Measurements from ENCODE around the gene AKAP6. TPM values are rescaled to one million over a fixed set of nuclear protein-coding genes. Genes with fewer than 3 reads are reported as not detected.
A peak's percentile ranks its signal among the peaks of the same experiment; 100 is the strongest.

The AKAP6 gene
- total and polyA plus RNA-seq, 2 experiments from 2014 or later, result 0.38 to 0.42 TPM

GRCh38 chr14:32572867-32573150 is 243.7 kb downstream of the AKAP6 start:
- no peaks in the 10 kb centered on the region for H3K36me3 ChIP-seq (ENCODE audit: insufficient read depth)
- Mint-ChIP-seq H3K4me3 (no peak overlapping the region), H3K27ac (no peak overlapping the region), H3K9me3 (no peaks in the 10 kb centered on the region; the same call in 2 of the 3 replicates), H3K27me3 (ENCODE audit: insufficient read depth, low read depth, poor library complexity) (peaks cover 2% of the 10 kb centered on the region), H3K36me3 (ENCODE audit: low read depth) (no peaks in the 10 kb centered on the region), H3K4me1 (no peaks in the 10 kb centered on the region; the same call in 2 of the 3 replicates)
- DNase-seq (ENCODE audit: low spot score), result no peak
- no peaks in the 10 kb centered on the region for H3K4me1 ChIP-seq (ENCODE audit: insufficient read depth)
- TF ChIP-seq JUNB (IDR thresholded peaks at IDR 0.05; ENCODE audit: unreplicated experiment) (no peak), ZNF114 (CRISPR knock-in tag; IDR thresholded peaks at IDR 0.05) (no peak), EZH2phosphoT487 (IDR thresholded peaks at IDR 0.05; ENCODE audit: unreplicated experiment) (no peak), POLR2AphosphoS5 (IDR thresholded peaks at IDR 0.05; ENCODE audit: low read depth) (no peak)
- TF ChIP-seq, protein P1, sequence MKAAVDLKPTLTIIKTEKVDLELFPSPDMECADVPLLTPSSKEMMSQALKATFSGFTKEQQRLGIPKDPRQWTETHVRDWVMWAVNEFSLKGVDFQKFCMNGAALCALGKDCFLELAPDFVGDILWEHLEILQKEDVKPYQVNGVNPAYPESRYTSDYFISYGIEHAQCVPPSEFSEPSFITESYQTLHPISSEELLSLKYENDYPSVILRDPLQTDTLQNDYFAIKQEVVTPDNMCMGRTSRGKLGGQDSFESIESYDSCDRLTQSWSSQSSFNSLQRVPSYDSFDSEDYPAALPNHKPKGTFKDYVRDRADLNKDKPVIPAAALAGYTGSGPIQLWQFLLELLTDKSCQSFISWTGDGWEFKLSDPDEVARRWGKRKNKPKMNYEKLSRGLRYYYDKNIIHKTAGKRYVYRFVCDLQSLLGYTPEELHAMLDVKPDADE (IDR thresholded peaks at IDR 0.05), result no peak
- no peaks in the 10 kb centered on the region for H3K9me2 ChIP-seq (ENCODE audit: insufficient read depth)
- H3K4me2 ChIP-seq, result no peak overlapping the region
- no peaks in the 10 kb centered on the region for H3F3A ChIP-seq (replicated peaks; ENCODE audit: low read depth)
- no peaks in the 10 kb centered on the region for H3K27me3 ChIP-seq (ENCODE audit: insufficient read depth)
- H3K4me3 ChIP-seq, result no peak overlapping the region
- H2AFZ ChIP-seq, result peak overlapping the region; percentile 64; the same call in 1 of the 2 replicates
- no peak for ATAC-seq
- no peak overlapping the region for H3K27ac ChIP-seq (ENCODE audit: low read depth)
- no peaks in the 10 kb centered on the region for H4K20me1 ChIP-seq (replicated peaks; ENCODE audit: insufficient read depth)
- H3K79me2 ChIP-seq (replicated peaks; ENCODE audit: insufficient read depth), result no peaks in the 10 kb centered on the region

GRCh38 chr14:32574269-32574668 is 245.2 kb downstream of the AKAP6 start:
- ATAC-seq, result no peak
- H3F3A ChIP-seq (replicated peaks; ENCODE audit: low read depth), result no peaks in the 10 kb centered on the region
- Mint-ChIP-seq H3K27ac (no peak overlapping the region), H3K27me3 (ENCODE audit: insufficient read depth, low read depth, poor library complexity) (peaks cover 2% of the 10 kb centered on the region), H3K4me3 (no peak overlapping the region), H3K4me1 (peaks cover 4% of the 10 kb centered on the region; the same call in 2 of the 3 replicates), H3K9me3 (no peaks in the 10 kb centered on the region; the same call in 2 of the 3 replicates), H3K36me3 (ENCODE audit: low read depth) (no peaks in the 10 kb centered on the region)
- no peaks in the 10 kb centered on the region for H4K20me1 ChIP-seq (replicated peaks; ENCODE audit: insufficient read depth)
- H3K27me3 ChIP-seq (ENCODE audit: insufficient read depth), result no peaks in the 10 kb centered on the region
- H3K4me2 ChIP-seq, result no peak overlapping the region
- H3K79me2 ChIP-seq (replicated peaks; ENCODE audit: insufficient read depth), result no peaks in the 10 kb centered on the region
- DNase-seq (ENCODE audit: low spot score), result no peak
- H3K4me1 ChIP-seq (ENCODE audit: insufficient read depth), result no peaks in the 10 kb centered on the region
- no peak overlapping the region for H3K27ac ChIP-seq (ENCODE audit: low read depth)
- no peak overlapping the region for H3K4me3 ChIP-seq
- no peaks in the 10 kb centered on the region for H3K9me2 ChIP-seq (ENCODE audit: insufficient read depth)
- no peaks in the 10 kb centered on the region for H3K36me3 ChIP-seq (ENCODE audit: insufficient read depth)
- no peak overlapping the region for H2AFZ ChIP-seq
- TF ChIP-seq STAT1 (IDR thresholded peaks at IDR 0.05; ENCODE audit: unreplicated experiment) (no peak), CREB1 (CRISPR knock-in tag; IDR thresholded peaks at IDR 0.05; ENCODE audit: low read depth) (no peak), EZH2phosphoT487 (IDR thresholded peaks at IDR 0.05; ENCODE audit: unreplicated experiment) (no peak), CTCF (conservative IDR thresholded peaks at IDR 0.05; ENCODE audit: low read depth in 2 of 2) (no peak), POLR2AphosphoS5 (IDR thresholded peaks at IDR 0.05; ENCODE audit: low read depth) (no peak), ZNF114 (CRISPR knock-in tag; IDR thresholded peaks at IDR 0.05) (no peak), NANOG (IDR thresholded peaks at IDR 0.05; ENCODE audit: borderline replicate concordance) (no peak), EZH2 (IDR thresholded peaks at IDR 0.05; ENCODE audit: low read depth, unreplicated experiment) (no peak), ZNF331 (CRISPR knock-in tag; IDR thresholded peaks at IDR 0.05; ENCODE audit: low read depth) (no peak), JUNB (IDR thresholded peaks at IDR 0.05; ENCODE audit: unreplicated experiment) (no peak)
- TF ChIP-seq, protein P1 (IDR thresholded peaks at IDR 0.05), result no peak
- TF ChIP-seq, protein P2, sequence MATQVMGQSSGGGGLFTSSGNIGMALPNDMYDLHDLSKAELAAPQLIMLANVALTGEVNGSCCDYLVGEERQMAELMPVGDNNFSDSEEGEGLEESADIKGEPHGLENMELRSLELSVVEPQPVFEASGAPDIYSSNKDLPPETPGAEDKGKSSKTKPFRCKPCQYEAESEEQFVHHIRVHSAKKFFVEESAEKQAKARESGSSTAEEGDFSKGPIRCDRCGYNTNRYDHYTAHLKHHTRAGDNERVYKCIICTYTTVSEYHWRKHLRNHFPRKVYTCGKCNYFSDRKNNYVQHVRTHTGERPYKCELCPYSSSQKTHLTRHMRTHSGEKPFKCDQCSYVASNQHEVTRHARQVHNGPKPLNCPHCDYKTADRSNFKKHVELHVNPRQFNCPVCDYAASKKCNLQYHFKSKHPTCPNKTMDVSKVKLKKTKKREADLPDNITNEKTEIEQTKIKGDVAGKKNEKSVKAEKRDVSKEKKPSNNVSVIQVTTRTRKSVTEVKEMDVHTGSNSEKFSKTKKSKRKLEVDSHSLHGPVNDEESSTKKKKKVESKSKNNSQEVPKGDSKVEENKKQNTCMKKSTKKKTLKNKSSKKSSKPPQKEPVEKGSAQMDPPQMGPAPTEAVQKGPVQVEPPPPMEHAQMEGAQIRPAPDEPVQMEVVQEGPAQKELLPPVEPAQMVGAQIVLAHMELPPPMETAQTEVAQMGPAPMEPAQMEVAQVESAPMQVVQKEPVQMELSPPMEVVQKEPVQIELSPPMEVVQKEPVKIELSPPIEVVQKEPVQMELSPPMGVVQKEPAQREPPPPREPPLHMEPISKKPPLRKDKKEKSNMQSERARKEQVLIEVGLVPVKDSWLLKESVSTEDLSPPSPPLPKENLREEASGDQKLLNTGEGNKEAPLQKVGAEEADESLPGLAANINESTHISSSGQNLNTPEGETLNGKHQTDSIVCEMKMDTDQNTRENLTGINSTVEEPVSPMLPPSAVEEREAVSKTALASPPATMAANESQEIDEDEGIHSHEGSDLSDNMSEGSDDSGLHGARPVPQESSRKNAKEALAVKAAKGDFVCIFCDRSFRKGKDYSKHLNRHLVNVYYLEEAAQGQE (IDR thresholded peaks at IDR 0.05; ENCODE audit: unreplicated experiment), result no peak

Measured in GM23338 (cell line).